ENCODE data around the gene POLR3B. TPM values are rescaled to one million over a fixed set of nuclear protein-coding genes. Genes with fewer than 3 reads are reported as not detected.

The POLR3B gene
- total and polyA plus RNA-seq, 2 of the 8 experiments (the other 6 are each of a cell fraction or from before 2014, with no cell fraction given), result 5.0 to 13.2 TPM

DNA sequence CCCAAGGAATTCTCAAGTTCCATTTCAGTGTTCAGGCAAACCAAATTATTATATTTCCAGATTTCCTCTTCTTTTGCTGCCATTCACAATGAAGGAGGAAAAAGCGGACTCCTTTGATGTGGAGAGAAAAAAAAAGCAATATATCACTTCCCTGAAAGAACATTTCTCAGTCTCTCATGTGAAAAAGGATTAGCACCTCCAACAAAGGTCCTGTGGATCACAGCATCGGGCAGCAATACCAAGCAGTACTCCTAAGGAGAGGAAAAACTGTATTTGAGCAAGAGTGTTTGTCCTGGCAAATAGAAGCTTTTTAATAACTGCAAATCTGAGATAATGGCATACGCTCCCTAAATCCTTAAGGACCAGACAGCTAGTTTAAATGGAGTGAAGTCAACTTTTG, 131.3 kb downstream of the POLR3B start (continued):
- TF ChIP-seq BCL11A (IDR thresholded peaks at IDR 0.05; ENCODE audit: low read depth in 2 of 2, low read length in 2 of 2), result no peak
- TF ChIP-seq BRCA1 (IDR thresholded peaks at IDR 0.05; ENCODE audit: low read depth, low read length), result no peak
- no peak for TF ChIP-seq POLR2A (IDR thresholded peaks at IDR 0.05; ENCODE audit: control extremely low read depth in 1 of 2, low read depth in 2 of 2, low read length in 2 of 2)
- no peak for TF ChIP-seq CEBPB (IDR thresholded peaks at IDR 0.05; ENCODE audit: low read depth, low read length)

Measured in H1 (cell line).